Fibroblast of upper back skin (primary cell): Measurements from ENCODE around the gene AFAP1.
A peak's percentile ranks its signal among the peaks of the same experiment; 100 is the strongest.

Source experiments
- DNase-seq: peaks from one replicate; pipeline ENCODE4 v3.0.0-alpha.2; 2013

Gene AFAP1

DNA sequence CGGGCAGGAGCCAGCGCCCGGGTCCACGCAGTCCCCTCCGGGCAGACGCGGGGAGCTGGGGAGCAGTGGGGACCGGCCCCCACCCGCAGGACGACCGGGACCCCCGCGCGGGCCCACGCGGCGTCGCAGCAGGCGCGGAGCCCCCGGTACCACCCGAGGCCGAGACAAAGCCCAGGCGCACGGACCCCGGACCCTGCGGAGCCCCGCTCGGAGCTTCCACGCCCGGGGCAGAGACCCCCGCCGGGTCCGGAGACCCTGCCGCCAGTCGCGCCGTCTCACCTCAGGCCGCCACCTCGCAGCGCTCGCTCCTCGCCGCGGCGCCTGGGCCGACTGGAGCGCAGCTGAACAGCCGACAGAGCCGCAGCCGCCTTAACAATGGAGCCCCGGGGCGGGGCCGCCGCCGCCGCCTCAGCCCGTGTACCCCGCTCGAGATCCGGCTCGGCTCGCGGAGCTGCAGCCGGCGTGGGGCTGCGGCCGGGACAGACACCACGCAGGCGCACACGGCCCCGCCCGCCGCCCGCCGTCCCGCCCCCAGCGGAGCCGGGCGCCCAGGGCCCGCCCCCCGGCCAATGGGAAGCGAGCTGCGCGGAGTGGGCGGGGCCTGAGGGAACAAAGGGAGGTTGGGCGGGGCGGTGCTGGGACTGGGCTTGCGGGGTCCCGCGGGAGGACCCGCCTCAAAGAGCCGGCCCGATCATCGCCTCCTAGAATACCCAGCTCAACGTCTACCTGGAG lies at the start of gene AFAP1:
TSS of gene AFAP1 (minus strand) at position 485 of the 732 bp plus-strand sequence. CDS start 67,783 bp downstream, outside the sequence.
- peak; percentile 88 for DNase-seq

- peak; percentile 65 for DNase-seq
Observed at GRCh38 chr4:7988437-7988836, 48.8 kb upstream of the AFAP1 start.

DNA sequence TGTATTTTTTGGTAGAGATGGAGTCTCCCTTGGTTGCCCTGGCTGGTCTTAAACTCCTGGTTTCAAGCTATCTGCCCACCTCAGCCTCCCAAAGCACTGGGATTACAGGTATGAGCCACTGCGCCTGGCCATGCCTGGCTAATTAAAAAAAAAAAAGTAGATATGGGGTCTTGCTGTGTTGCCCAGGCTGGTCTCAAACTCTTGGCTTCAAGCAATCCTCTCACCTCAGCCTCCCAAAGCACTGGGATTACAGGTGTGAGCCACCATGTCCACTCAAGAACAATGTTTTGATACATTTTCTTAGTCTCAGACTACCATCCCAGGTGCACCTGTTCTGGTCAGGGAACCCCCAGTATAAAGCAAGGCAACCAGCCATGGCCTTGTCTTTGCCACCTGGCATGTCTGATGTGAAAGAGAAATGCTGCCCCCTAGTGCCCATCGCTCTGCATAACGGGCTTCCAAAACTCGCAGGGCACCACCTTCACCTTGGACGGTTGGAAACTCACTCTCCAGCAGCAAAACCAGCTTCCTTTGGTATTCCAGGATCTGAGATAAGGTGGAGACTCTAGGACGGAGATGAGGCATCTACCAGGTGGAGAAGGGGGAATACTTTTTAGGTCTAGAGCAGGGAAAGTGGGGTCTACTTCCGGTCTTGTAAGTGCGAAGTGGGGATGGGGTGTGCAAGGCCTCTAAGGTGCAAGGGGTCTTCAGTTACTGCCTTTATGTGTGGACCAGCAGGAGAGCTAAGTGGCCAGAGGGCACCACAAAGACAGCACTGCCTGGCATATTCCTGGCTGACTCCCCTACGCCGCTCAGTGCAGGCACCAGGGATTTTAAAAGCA lies 47.7 kb upstream of the AFAP1 start:
- DNase-seq: peak; percentile 70

DNA sequence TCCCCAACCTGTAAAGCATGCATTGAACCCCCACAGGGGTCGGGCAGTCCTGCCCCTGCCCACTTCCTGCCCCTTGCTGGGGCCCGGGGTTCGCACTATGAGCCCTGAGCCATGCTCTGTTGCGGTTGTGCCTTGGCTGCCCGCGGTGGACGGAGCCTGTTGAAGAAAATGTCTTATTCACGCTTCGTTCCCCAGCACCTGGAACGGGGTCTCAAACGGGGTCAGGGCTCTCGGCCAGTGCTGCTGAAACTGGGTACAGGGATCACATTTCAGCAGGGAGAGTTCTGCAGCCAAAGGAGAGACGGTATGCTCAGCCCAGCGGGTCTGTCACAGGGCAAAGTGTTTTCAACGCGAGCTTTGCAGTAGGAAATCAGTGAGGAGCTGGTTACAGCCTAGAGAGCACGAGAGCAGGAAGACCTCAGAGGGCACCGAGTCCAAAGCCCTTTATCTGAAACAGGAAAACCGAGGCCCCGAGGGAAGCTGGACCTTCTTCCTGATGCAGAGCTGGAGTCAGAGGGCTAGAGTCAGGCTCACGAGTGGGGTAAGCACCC lies 46.3 kb upstream of the AFAP1 start:
- DNase-seq: no peak

DNA sequence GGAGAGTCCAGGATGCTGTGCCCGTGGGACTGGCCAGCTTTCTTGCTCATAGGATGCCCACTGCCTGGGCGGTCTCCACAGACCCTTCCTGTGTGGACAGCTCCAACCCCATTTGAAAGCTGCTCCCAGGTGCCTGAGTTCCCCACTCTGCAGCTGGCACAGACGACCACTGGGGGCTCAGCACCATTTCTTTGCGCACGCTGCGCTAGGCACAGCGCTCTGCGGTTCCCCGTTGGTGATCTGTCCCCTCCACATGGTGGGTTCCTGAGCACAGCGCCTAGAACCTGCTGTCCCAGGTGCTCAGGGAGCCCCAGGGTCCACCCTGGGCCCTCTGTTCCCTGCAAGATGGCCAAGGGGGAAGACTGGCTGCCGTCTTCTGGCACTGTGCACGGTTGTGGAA lies 45.4 kb upstream of the AFAP1 start:
- DNase-seq: no peak

DNA sequence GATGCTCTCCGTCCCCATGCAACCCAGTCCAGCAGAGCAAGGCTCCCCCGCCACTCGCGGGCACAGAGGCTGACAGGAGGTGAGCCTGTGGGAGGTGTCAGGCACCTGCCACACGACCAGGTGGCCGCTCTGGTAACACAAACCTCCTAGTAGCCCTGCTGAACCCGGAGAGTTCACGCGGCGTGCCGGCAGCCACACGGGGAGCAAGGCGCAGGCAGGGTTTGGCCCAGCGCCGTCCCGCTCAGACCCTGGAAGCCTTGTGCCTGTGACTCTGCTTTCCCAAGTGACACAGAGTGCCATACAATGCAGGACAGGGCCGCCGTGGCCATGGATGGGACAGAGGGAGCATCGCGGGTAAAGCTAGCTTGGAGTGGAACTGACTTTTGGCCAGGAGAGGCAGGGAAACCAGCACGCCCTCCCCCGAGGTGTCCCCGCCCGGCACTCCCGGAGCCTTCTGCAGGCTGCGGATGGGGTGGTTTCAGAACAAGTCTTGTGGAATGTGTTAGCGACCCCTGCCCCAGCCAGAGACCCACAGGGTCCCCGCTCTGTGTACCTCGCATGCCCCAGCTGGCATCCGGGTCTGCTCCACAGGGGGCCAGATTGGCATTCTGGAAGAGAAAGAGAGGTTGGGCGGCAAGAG lies 44.7 kb upstream of the AFAP1 start:
- no peak for DNase-seq

GRCh38 chr4:7983296-7983695 lies 43.6 kb upstream of the AFAP1 start:
- DNase-seq: no peak

DNA sequence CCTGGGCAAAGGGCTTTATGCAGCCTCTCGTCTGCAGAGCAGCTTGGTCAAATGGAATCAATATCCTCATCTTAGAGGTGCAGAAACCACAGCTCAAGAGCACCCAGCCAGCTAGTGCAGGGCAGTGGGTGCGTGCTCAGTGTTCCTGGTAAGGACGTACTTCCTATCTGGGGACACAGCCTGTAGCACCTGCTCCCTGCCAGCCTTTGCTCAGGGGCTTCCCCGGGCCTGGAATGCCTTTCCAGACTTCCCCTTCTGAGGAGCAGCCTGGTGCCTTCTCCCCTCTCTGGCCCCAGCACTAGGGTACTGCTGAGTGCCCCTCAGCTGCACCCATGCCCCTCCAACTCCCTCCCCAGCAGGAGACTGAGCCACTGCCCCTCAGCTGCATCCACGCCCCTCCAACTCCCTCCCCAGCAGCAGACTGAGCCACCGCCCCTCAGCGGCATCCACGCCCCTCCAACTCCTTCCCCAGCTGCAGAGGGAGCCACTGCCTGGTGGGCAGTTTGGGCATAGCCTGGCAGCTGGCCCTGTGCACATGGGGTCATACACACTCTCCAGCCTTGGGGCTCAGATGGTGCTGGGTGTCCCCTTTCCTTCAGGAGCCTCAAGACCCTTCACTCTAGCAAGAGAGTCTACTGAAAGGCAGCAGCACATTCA lies 42.2 kb upstream of the AFAP1 start:
- no peak for DNase-seq

GRCh38 chr4:7980036-7980435 lies 40.4 kb upstream of the AFAP1 start:
- peak; percentile 50 for DNase-seq

GRCh38 chr4:7979652-7979968 lies 39.9 kb upstream of the AFAP1 start:
- DNase-seq: no peak

- DNase-seq: peak; percentile 15
Observed at GRCh38 chr4:7978907-7979651, 39.4 kb upstream of the AFAP1 start.

- DNase-seq: no peak
Observed at GRCh38 chr4:7978489-7978888, 38.8 kb upstream of the AFAP1 start.

- DNase-seq: no peak
Observed at GRCh38 chr4:7976634-7977033, 37.0 kb upstream of the AFAP1 start.

GRCh38 chr4:7976025-7976424 lies 36.4 kb upstream of the AFAP1 start:
- DNase-seq: no peak

DNA sequence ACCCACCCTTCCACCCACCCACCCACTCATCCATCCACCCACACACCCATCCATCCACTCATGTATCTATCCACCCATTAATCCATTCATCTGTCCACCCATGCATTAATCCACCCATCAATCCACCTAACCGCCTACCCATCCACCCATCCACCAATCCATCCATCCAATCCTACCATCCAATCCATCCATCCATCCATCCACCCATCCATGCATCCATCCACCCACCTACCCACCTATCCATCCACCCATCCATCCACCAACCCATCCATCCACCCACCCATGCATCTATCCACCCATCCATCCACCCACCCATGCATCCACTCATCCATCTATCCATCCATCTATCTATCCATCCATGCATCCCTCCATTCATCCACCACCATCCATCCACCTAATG lies 34.8 kb upstream of the AFAP1 start:
- no peak for DNase-seq

GRCh38 chr4:7973545-7973981 lies 33.9 kb upstream of the AFAP1 start:
- DNase-seq: peak; percentile 56

- no peak for DNase-seq
Observed at GRCh38 chr4:7971881-7972500, 32.3 kb upstream of the AFAP1 start.

- DNase-seq: no peak
Observed at GRCh38 chr4:7971159-7971631, 31.5 kb upstream of the AFAP1 start.

- no peak for DNase-seq
Observed at GRCh38 chr4:7970361-7970946, 30.8 kb upstream of the AFAP1 start.

DNA sequence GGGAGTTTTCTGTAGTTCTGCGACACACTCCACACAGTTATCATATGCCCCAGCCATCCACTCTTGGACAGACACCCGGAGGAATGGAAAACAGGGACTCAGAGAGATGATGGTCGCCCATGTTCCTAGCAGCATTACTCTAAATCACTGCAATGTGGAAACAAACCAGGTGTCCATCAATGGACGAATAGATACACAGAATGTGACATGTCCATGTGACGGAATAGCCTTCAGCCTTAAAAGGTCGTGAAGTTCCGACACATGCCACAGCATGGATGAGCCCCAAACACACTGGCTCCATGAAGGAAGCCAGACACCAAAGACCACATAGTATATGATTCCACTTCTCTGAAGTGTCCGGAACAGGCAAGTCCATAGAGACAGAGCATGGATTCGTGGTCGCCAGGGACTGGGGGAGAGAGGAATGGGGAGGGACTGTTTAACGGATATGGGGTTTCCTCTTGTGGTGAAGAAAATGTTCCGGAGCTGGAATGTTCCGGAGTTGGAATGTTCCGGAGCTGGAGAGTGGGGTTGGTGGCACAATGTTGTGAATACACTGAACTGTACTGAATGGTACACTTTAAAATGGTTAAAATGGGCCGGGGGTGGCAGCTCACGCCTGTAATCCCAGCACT lies 28.7 kb upstream of the AFAP1 start:
- no peak for DNase-seq
